Hepatocyte (in vitro differentiated cells): Measurements from ENCODE around the gene BGN.

Experiments used
- CTCF ChIP-seq: fragments of 200-600 bp; sonication (generic); IDR thresholded peaks from 2 replicates; pipeline ENCODE4 v1.5.1; 2016; ENCODE audit warnings: antibody characterized with exemption, mild to moderate bottlenecking; ENCODE audit not compliant: poor library complexity
- EZH2 ChIP-seq: fragments of 200-600 bp; sonication (generic); IDR thresholded peaks from 2 replicates; pipeline ENCODE4 v1.6.1; 2016; ENCODE audit warnings: antibody characterized with exemption, mild to moderate bottlenecking, borderline replicate concordance
- EZH2phosphoT487 ChIP-seq: fragments of 200-600 bp; sonication (generic); IDR thresholded peaks from one replicate; pipeline ENCODE4 v1.6.1; 2018; ENCODE audit warnings: antibody characterized with exemption, mild to moderate bottlenecking, low read depth, moderate library complexity; ENCODE audit not compliant: unreplicated experiment, severe bottlenecking

GRCh38 chrX:153507484-153508178 is 12.9 kb downstream of the BGN start:
- TF ChIP-seq CTCF = peak; percentile 77
- TF ChIP-seq EZH2 = no peak
- TF ChIP-seq EZH2phosphoT487 = no peak
